Testis (tissue), 2 donors: ENCODE data around the gene NRBF2.

Source experiments
- POLR2A ChIP-seq: fragments of 450-650 bp; IDR thresholded peaks from one replicate; pipeline ENCODE4 v1.6.1; 2017; ENCODE audit warnings: antibody characterized with exemption, mild to moderate bottlenecking, moderate library complexity
- TF ChIP-seq, protein P1 (sequence below), 3 experiments: fragments of 450-650 bp in 2 of 3; fragments of 200-600 bp in 1 of 3; sonication (generic) in 1 of 3; IDR thresholded peaks; one replicate each; pipeline ENCODE4 v1.5.1; 2016 to 2019; ENCODE audit warnings: antibody characterized with exemption in 3 of 3, mild to moderate bottlenecking in 2 of 3, moderate library complexity in 1 of 3

DNA sequence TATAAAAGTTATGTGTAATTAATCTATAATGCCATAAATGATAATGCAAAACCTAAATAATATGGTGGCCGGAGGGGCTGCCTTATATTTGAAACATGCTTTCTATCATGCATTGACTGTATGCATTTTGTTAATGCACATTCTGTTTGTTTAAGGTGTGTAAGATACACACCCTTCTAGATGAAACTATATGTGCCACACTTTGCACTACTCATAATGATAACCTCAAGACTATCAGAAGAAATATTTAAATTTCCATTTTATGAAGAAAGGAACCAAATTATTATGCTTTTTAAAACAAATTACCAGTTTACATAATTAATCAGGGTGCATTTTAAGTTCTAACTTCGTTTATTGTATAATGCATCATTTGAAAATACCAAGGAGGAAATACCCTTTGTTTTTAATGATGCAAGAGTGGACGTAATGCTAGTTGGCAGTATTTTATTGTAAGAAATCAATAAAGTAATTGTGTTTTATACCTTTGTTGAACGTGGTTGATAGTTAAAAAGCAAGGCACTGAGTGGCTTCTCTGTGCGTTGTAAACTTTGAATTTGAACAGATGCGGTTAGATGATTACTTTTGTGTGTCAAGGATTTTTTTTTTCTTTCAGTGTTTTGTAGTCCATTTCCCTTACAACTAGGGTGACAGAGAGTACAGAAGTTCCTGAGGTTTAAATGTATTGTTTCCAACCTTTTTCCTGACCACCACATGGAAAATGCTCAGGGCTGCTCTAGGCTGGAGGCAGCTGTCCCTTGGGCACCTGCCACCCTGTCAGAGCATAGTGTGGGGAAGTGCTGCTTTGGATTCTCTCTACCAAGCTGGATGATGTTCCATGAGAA is 21.6 kb downstream of the NRBF2 start:
- TF ChIP-seq, protein P1, sequence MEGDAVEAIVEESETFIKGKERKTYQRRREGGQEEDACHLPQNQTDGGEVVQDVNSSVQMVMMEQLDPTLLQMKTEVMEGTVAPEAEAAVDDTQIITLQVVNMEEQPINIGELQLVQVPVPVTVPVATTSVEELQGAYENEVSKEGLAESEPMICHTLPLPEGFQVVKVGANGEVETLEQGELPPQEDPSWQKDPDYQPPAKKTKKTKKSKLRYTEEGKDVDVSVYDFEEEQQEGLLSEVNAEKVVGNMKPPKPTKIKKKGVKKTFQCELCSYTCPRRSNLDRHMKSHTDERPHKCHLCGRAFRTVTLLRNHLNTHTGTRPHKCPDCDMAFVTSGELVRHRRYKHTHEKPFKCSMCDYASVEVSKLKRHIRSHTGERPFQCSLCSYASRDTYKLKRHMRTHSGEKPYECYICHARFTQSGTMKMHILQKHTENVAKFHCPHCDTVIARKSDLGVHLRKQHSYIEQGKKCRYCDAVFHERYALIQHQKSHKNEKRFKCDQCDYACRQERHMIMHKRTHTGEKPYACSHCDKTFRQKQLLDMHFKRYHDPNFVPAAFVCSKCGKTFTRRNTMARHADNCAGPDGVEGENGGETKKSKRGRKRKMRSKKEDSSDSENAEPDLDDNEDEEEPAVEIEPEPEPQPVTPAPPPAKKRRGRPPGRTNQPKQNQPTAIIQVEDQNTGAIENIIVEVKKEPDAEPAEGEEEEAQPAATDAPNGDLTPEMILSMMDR (IDR thresholded peaks at IDR 0.05): no peak
- TF ChIP-seq POLR2A: no peak
